GM23338 (cell line): ENCODE results near the gene EPHB1. TPM values are rescaled to one million over a fixed set of nuclear protein-coding genes. Genes with fewer than 3 reads are reported as not detected.

ENCODE experiments used
- ATAC-seq: fragments of 200-7000 bp; cut with Tn5 transposase; 3 replicates; pipeline ENCODE4 v1.9.1; 2020
- DNase-seq: peaks from one replicate; pipeline ENCODE4 v3.0.0-alpha.2; 2015; ENCODE audit warnings: low spot score
- H2AFZ ChIP-seq: fragments of 200-600 bp; sonication (generic); 2 replicates; pipeline ENCODE4 v1.8.0; 2016; ENCODE audit warnings: antibody characterized with exemption, mild to moderate bottlenecking, moderate library complexity
- H3F3A ChIP-seq: fragments of 200-600 bp; sonication (generic); replicated peaks from 2 replicates; pipeline ENCODE4 v1.8.0; 2017; ENCODE audit warnings: antibody characterized with exemption, mixed run types, low read depth
- H3K27ac ChIP-seq: fragments of 200-600 bp; sonication (generic); 2 replicates; pipeline ENCODE4 v1.6.1; 2016; ENCODE audit warnings: low read depth
- H3K27me3 ChIP-seq: fragments of 200-600 bp; sonication (generic); 2 replicates; pipeline ENCODE4 v1.8.0; 2016; ENCODE audit warnings: mild to moderate bottlenecking, mixed run types, moderate library complexity; ENCODE audit not compliant: insufficient read depth
- H3K36me3 ChIP-seq: fragments of 200-600 bp; sonication (generic); 2 replicates; pipeline ENCODE4 v1.8.0; 2016; ENCODE audit warnings: mild to moderate bottlenecking; ENCODE audit not compliant: insufficient read depth
- H3K4me1 ChIP-seq: fragments of 200-600 bp; sonication (generic); 2 replicates; pipeline ENCODE4 v1.8.0; 2016; ENCODE audit warnings: mild to moderate bottlenecking, moderate library complexity; ENCODE audit not compliant: insufficient read depth
- H3K4me2 ChIP-seq: fragments of 200-600 bp; sonication (generic); 2 replicates; pipeline ENCODE4 v1.7.1; 2017; ENCODE audit warnings: mixed run types
- H3K4me3 ChIP-seq: fragments of 200-600 bp; sonication (generic); 2 replicates; pipeline ENCODE4 v1.6.1; 2016; ENCODE audit warnings: mixed run types
- H3K79me2 ChIP-seq: fragments of 200-600 bp; sonication (generic); replicated peaks from 2 replicates; pipeline ENCODE4 v1.8.0; 2017; ENCODE audit warnings: mild to moderate bottlenecking; ENCODE audit not compliant: insufficient read depth
- H3K9me2 ChIP-seq: fragments of 200-600 bp; sonication (generic); 2 replicates; pipeline ENCODE4 v1.8.0; 2017; ENCODE audit not compliant: insufficient read depth
- H4K20me1 ChIP-seq: fragments of 200-600 bp; sonication (generic); replicated peaks from 2 replicates; pipeline ENCODE4 v1.8.0; 2017; ENCODE audit warnings: mild to moderate bottlenecking; ENCODE audit not compliant: insufficient read depth
- H3K27ac Mint-ChIP-seq: 2 replicates; pipeline ENCODE4 v1.8.0; 2020; ENCODE audit warnings: inconsistent platforms, mild to moderate bottlenecking, moderate library complexity, mixed read lengths
- H3K27me3 Mint-ChIP-seq: 3 replicates; pipeline ENCODE4 v1.8.0; 2022; ENCODE audit warnings: low read depth, mild to moderate bottlenecking, moderate library complexity, mixed read lengths, inconsistent platforms; ENCODE audit not compliant: insufficient read depth, poor library complexity
- H3K36me3 Mint-ChIP-seq: 3 replicates; pipeline ENCODE4 v1.8.0; 2021; ENCODE audit warnings: low read depth, mild to moderate bottlenecking, inconsistent platforms, moderate library complexity, mixed read lengths
- H3K4me1 Mint-ChIP-seq: 3 replicates; pipeline ENCODE4 v1.8.0; 2020; ENCODE audit warnings: mild to moderate bottlenecking, inconsistent platforms, mixed read lengths
- H3K4me3 Mint-ChIP-seq: 3 replicates; pipeline ENCODE4 v1.8.0; 2021; ENCODE audit warnings: moderate library complexity, mild to moderate bottlenecking, inconsistent platforms, mixed read lengths
- H3K9me3 Mint-ChIP-seq: 3 replicates; pipeline ENCODE4 v1.8.0; 2020; ENCODE audit warnings: moderate library complexity, mild to moderate bottlenecking, inconsistent platforms, mixed read lengths
- CREB1 ChIP-seq: fragments of 250-450 bp; sonication (Bioruptor Pico); IDR thresholded peaks from 2 replicates; pipeline ENCODE4 v1.5.0; 2020; ENCODE audit warnings: low read depth, mild to moderate bottlenecking, moderate library complexity
- EZH2 ChIP-seq: fragments of 200-600 bp; sonication (generic); IDR thresholded peaks from one replicate; pipeline ENCODE4 v1.8.0; 2017; ENCODE audit warnings: antibody characterized with exemption, mild to moderate bottlenecking, low read depth; ENCODE audit not compliant: unreplicated experiment
- EZH2phosphoT487 ChIP-seq: fragments of 200-600 bp; sonication (generic); IDR thresholded peaks from one replicate; pipeline ENCODE4 v1.8.1; 2018; ENCODE audit warnings: antibody characterized with exemption; ENCODE audit not compliant: unreplicated experiment
- NANOG ChIP-seq: IDR thresholded peaks from 2 replicates; pipeline ENCODE4 v1.6.1; 2016; ENCODE audit warnings: antibody characterized with exemption, borderline replicate concordance
- STAT1 ChIP-seq: IDR thresholded peaks from one replicate; pipeline ENCODE4 v1.6.1; 2016; ENCODE audit warnings: antibody characterized with exemption; ENCODE audit not compliant: unreplicated experiment
- ZNF114 ChIP-seq: fragments of 250-450 bp; sonication (Bioruptor Pico); IDR thresholded peaks from 2 replicates; pipeline ENCODE4 v1.5.0; 2020; ENCODE audit warnings: mild to moderate bottlenecking, moderate library complexity
- ZNF331 ChIP-seq: fragments of 250-450 bp; sonication (Bioruptor Pico); IDR thresholded peaks from 2 replicates; pipeline ENCODE4 v1.5.0; 2020; ENCODE audit warnings: low read depth, mild to moderate bottlenecking, moderate library complexity
- polyA plus RNA-seq: library from polyadenylated mRNA; unstranded; fragments of >200 nt; fragmentation: Nextera tagmentation; extraction: Ambion mirVana; gene quantifications from 2 replicates; pipeline ENCODE4 v1.2.1, GENCODE V29; 2016
- total RNA-seq: library from RNA; depleted of rRNA; stranded (reverse); fragments of >200 nt; shearing (Covaris generic); gene quantifications from 2 replicates; pipeline ENCODE4 v1.2.3, GENCODE V29; 2014
- TF ChIP-seq, protein P1 (sequence below), 2 experiments: fragments of 200-600 bp in 1 of 2; sonication (generic) in 1 of 2; conservative IDR thresholded peaks; 2 replicates each; pipeline versions ENCODE4 v1.5.1 to v1.6.1; 2016 to 2017; ENCODE audit warnings: antibody characterized with exemption in 2 of 2, low read depth in 2 of 2, mild to moderate bottlenecking in 2 of 2, moderate library complexity in 1 of 2
- TF ChIP-seq, protein P2 (sequence below): IDR thresholded peaks from 2 replicates; pipeline ENCODE4 v1.6.1; 2016; ENCODE audit warnings: antibody characterized with exemption
- TF ChIP-seq, protein P3 (sequence below): fragments of 250-450 bp; sonication (Bioruptor Pico); IDR thresholded peaks from 2 replicates; pipeline ENCODE4 v1.5.0; 2020; ENCODE audit warnings: mild to moderate bottlenecking, moderate library complexity

Gene EPHB1
- total and polyA plus RNA-seq, 2 experiments from 2014 or later: 2.7 to 5.2 TPM

DNA sequence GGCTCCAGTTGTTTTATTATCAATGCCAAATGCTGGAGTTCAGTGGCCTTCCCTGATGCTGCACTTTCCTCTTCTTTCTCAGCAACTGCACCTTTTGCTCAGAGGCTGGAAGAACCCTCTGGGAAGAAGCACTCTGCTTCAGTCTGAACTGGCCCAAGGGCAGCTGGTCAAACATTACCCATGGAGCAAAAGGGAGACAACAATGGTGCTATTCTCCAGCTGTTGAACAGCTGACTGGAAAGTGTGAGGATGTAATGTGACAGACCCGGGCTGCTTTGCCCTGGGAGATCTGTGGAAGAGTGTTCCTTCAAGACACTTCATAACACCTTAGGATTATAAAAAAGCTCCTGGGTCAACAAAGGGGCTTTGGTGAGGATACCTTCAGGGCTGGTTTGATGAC, 84.9 kb downstream of the EPHB1 start:
- no peaks in the 10 kb centered on the region for H3K9me3 Mint-ChIP-seq
- Histone ChIP-seq H3K4me1 (no peaks in the 10 kb centered on the region), H3K4me2 (no peak overlapping the region), H2AFZ (no peak overlapping the region), H3K36me3 (no peaks in the 10 kb centered on the region), H3F3A (no peaks in the 10 kb centered on the region), H3K4me3 (no peak overlapping the region), H3K9me2 (no peaks in the 10 kb centered on the region; the same call in 1 of the 2 replicates), H4K20me1 (no peaks in the 10 kb centered on the region), H3K79me2 (no peaks in the 10 kb centered on the region), H3K27me3 (no peaks in the 10 kb centered on the region), H3K27ac (no peak overlapping the region)
- peaks cover 6% of the 10 kb centered on the region for H3K27me3 Mint-ChIP-seq
- no peak overlapping the region for H3K27ac Mint-ChIP-seq
- no peak for TF ChIP-seq STAT1
- TF ChIP-seq, protein P1, sequence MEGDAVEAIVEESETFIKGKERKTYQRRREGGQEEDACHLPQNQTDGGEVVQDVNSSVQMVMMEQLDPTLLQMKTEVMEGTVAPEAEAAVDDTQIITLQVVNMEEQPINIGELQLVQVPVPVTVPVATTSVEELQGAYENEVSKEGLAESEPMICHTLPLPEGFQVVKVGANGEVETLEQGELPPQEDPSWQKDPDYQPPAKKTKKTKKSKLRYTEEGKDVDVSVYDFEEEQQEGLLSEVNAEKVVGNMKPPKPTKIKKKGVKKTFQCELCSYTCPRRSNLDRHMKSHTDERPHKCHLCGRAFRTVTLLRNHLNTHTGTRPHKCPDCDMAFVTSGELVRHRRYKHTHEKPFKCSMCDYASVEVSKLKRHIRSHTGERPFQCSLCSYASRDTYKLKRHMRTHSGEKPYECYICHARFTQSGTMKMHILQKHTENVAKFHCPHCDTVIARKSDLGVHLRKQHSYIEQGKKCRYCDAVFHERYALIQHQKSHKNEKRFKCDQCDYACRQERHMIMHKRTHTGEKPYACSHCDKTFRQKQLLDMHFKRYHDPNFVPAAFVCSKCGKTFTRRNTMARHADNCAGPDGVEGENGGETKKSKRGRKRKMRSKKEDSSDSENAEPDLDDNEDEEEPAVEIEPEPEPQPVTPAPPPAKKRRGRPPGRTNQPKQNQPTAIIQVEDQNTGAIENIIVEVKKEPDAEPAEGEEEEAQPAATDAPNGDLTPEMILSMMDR (conservative IDR thresholded peaks at IDR 0.05; ENCODE audit: low read depth in 2 of 2): no peak
- TF ChIP-seq, protein P2, sequence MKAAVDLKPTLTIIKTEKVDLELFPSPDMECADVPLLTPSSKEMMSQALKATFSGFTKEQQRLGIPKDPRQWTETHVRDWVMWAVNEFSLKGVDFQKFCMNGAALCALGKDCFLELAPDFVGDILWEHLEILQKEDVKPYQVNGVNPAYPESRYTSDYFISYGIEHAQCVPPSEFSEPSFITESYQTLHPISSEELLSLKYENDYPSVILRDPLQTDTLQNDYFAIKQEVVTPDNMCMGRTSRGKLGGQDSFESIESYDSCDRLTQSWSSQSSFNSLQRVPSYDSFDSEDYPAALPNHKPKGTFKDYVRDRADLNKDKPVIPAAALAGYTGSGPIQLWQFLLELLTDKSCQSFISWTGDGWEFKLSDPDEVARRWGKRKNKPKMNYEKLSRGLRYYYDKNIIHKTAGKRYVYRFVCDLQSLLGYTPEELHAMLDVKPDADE: no peak
- TF ChIP-seq CREB1 (CRISPR knock-in tag): no peak
- ATAC-seq (no peak), DNase-seq (no peak)
- no peak overlapping the region for H3K4me3 Mint-ChIP-seq
- H3K36me3 Mint-ChIP-seq: no peaks in the 10 kb centered on the region
- H3K4me1 Mint-ChIP-seq: no peaks in the 10 kb centered on the region

DNA sequence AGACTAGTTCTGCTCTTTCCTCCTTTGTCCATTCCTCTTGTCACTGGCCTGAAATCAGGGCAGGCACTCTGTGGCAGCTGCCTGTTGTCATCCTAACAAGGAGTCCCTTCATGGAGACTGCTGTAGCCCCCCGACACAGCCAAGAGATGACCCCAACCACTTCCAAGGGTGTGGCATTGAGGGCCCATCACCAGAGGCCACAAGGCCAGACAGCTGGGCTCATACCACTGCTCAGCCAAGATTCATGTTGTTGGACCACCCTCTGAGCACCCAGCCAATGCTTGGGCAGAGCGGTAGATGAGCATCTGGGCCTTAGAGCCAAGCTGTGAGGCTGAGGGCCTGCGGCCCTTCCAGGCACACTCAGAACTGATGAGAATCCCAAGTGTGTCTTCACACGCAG, 85.4 kb downstream of the EPHB1 start:
- DNase-seq (no peak), ATAC-seq (no peak)
- Mint-ChIP-seq H3K4me1 (no peaks in the 10 kb centered on the region), H3K27me3 (peaks cover 6% of the 10 kb centered on the region), H3K4me3 (no peak overlapping the region), H3K36me3 (no peaks in the 10 kb centered on the region), H3K27ac (no peak overlapping the region), H3K9me3 (no peaks in the 10 kb centered on the region)
- no peak overlapping the region for H3K4me3 ChIP-seq
- H3K27me3 ChIP-seq: no peaks in the 10 kb centered on the region
- no peaks in the 10 kb centered on the region; the same call in none of the 2 replicates for H3K9me2 ChIP-seq
- TF ChIP-seq ZNF114 (no peak), STAT1 (no peak), EZH2 (no peak), NANOG (no peak), EZH2phosphoT487 (no peak), ZNF331 (CRISPR knock-in tag) (no peak)
- TF ChIP-seq, protein P2: no peak
- TF ChIP-seq, protein P3, sequence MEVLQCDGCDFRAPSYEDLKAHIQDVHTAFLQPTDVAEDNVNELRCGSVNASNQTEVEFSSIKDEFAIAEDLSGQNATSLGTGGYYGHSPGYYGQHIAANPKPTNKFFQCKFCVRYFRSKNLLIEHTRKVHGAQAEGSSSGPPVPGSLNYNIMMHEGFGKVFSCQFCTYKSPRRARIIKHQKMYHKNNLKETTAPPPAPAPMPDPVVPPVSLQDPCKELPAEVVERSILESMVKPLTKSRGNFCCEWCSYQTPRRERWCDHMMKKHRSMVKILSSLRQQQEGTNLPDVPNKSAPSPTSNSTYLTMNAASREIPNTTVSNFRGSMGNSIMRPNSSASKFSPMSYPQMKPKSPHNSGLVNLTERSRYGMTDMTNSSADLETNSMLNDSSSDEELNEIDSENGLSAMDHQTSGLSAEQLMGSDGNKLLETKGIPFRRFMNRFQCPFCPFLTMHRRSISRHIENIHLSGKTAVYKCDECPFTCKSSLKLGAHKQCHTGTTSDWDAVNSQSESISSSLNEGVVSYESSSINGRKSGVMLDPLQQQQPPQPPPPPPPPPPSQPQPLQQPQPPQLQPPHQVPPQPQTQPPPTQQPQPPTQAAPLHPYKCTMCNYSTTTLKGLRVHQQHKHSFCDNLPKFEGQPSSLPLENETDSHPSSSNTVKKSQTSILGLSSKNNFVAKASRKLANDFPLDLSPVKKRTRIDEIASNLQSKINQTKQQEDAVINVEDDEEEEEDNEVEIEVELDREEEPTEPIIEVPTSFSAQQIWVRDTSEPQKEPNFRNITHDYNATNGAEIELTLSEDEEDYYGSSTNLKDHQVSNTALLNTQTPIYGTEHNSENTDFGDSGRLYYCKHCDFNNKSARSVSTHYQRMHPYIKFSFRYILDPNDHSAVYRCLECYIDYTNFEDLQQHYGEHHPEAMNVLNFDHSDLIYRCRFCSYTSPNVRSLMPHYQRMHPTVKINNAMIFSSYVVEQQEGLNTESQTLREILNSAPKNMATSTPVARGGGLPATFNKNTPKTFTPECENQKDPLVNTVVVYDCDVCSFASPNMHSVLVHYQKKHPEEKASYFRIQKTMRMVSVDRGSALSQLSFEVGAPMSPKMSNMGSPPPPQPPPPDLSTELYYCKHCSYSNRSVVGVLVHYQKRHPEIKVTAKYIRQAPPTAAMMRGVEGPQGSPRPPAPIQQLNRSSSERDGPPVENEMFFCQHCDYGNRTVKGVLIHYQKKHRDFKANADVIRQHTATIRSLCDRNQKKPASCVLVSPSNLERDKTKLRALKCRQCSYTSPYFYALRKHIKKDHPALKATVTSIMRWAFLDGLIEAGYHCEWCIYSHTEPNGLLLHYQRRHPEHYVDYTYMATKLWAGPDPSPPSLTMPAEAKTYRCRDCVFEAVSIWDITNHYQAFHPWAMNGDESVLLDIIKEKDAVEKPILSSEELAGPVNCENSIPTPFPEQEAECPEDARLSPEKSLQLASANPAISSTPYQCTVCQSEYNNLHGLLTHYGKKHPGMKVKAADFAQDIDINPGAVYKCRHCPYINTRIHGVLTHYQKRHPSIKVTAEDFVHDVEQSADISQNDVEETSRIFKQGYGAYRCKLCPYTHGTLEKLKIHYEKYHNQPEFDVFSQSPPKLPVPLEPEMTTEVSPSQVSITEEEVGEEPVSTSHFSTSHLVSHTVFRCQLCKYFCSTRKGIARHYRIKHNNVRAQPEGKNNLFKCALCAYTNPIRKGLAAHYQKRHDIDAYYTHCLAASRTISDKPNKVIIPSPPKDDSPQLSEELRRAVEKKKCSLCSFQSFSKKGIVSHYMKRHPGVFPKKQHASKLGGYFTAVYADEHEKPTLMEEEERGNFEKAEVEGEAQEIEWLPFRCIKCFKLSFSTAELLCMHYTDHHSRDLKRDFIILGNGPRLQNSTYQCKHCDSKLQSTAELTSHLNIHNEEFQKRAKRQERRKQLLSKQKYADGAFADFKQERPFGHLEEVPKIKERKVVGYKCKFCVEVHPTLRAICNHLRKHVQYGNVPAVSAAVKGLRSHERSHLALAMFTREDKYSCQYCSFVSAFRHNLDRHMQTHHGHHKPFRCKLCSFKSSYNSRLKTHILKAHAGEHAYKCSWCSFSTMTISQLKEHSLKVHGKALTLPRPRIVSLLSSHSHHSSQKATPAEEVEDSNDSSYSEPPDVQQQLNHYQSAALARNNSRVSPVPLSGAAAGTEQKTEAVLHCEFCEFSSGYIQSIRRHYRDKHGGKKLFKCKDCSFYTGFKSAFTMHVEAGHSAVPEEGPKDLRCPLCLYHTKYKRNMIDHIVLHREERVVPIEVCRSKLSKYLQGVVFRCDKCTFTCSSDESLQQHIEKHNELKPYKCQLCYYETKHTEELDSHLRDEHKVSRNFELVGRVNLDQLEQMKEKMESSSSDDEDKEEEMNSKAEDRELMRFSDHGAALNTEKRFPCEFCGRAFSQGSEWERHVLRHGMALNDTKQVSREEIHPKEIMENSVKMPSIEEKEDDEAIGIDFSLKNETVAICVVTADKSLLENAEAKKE: no peak
- H4K20me1 ChIP-seq: no peaks in the 10 kb centered on the region
- no peaks in the 10 kb centered on the region for H3K79me2 ChIP-seq
- no peak overlapping the region for H2AFZ ChIP-seq
- no peaks in the 10 kb centered on the region for H3K36me3 ChIP-seq
- H3K4me2 ChIP-seq: no peak overlapping the region
- H3F3A ChIP-seq: no peaks in the 10 kb centered on the region
- 0 out of 2 replicates have a peak, but pooled peaks cover 3% of the 10 kb centered on the region for H3K4me1 ChIP-seq
- H3K27ac ChIP-seq: no peak overlapping the region
